Hematopoietic multipotent progenitor cell treated with erythropoietin and hydrocortisone succinate and interleukin-3 and kit ligand, for 15 days (in vitro differentiated cells): ENCODE results near the gene C1R.

Experiments used
- DNase-seq: peaks from one replicate; pipeline ENCODE4 v3.0.0-alpha.2; 2015; ENCODE audit warnings: low spot score

The C1R gene

GRCh38 chr12:7032990-7033389 lies 59.3 kb downstream of the C1R start:
- peak; percentile 42 for DNase-seq

- DNase-seq, result no peak
Observed at GRCh38 chr12:7031306-7031705, 60.9 kb downstream of the C1R start.
